Measurements from ENCODE around the gene DUSP9.

- TF ChIP-seq CTCF (IDR thresholded peaks at IDR 0.05; ENCODE audit: insufficient read depth, low read length): no peak
- TF ChIP-seq REST (IDR thresholded peaks at IDR 0.05; ENCODE audit: insufficient replicate concordance, low read depth): no peak
Observed at GRCh38 chrX:153621949-153622598, 24.9 kb upstream of the DUSP9 start.

Data from HL-60 (cell line).